DND-41 (cell line): ENCODE data around the gene MOB3B.

Source experiments
- CTCF ChIP-seq: IDR thresholded peaks from 2 replicates; pipeline ENCODE4 v1.5.1; 2012; ENCODE audit warnings: borderline replicate concordance, low read length, moderate library complexity, mild to moderate bottlenecking; ENCODE audit not compliant: poor library complexity, severe bottlenecking; ENCODE audit errors: extremely low read depth
- EZH2 ChIP-seq: IDR thresholded peaks from 3 replicates; pipeline ENCODE4 v1.6.1; 2012; ENCODE audit warnings: borderline replicate concordance, low read depth, mild to moderate bottlenecking, moderate library complexity, low read length, inconsistent platforms; ENCODE audit not compliant: severe bottlenecking

- TF ChIP-seq CTCF, result no peak
- no peak for TF ChIP-seq EZH2
Measured at GRCh38 chr9:27473111-27473529, 56.5 kb downstream of the MOB3B start.
